HCT116 (cell line): ENCODE measurements around the gene NFE2L3.
"Not testable (repeated sequence)": the region's sequence is repeated elsewhere in the genome, so short reads cannot be mapped to it uniquely, and the experiment has no call there.

Experiments
- CBX3 ChIP-seq: IDR thresholded peaks from 2 replicates; pipeline ENCODE4 v1.6.1; 2012; ENCODE audit warnings: low read depth
- CTCF ChIP-seq, 3 experiments: fragments of 200-600 bp in 1 of 3; sonication (generic) in 1 of 3; IDR thresholded peaks in 2 of 3; conservative IDR thresholded peaks in 1 of 3; 2 replicates each; pipeline ENCODE4 v1.5.1; 2012 to 2017; ENCODE audit warnings: low read depth in 2 of 3, low read length in 2 of 3, antibody characterized with exemption in 1 of 3, borderline replicate concordance in 1 of 3, control low read depth in 1 of 3, mild to moderate bottlenecking in 1 of 3, mixed read lengths in 1 of 3, mixed run types in 1 of 3, moderate library complexity in 1 of 3; ENCODE audit not compliant: insufficient read depth in 1 of 3
- EGR1 ChIP-seq: IDR thresholded peaks from 2 replicates; pipeline ENCODE4 v1.6.1; 2012; ENCODE audit warnings: low read depth
- ELF1 ChIP-seq: IDR thresholded peaks from 2 replicates; pipeline ENCODE4 v1.6.1; 2012; ENCODE audit warnings: low read depth, borderline replicate concordance
- EZH2 ChIP-seq: fragments of 200-600 bp; sonication (generic); IDR thresholded peaks from 2 replicates; pipeline ENCODE4 v1.6.1; 2017; ENCODE audit warnings: antibody characterized with exemption, mixed run types
- EZH2phosphoT487 ChIP-seq: fragments of 200-600 bp; IDR thresholded peaks from 2 replicates; pipeline ENCODE4 v1.6.1; 2018; ENCODE audit warnings: antibody characterized with exemption, borderline replicate concordance
- POLR2A ChIP-seq: IDR thresholded peaks from 2 replicates; pipeline ENCODE4 v1.7.0; 2011; ENCODE audit warnings: borderline replicate concordance; ENCODE audit not compliant: insufficient read depth, insufficient read length; ENCODE audit errors: extremely low read depth
- POLR2AphosphoS5 ChIP-seq: IDR thresholded peaks from 2 replicates; pipeline ENCODE4 v1.6.1; 2011; ENCODE audit warnings: mild to moderate bottlenecking, low read depth, low read length, moderate library complexity
- SP1 ChIP-seq: IDR thresholded peaks from 2 replicates; pipeline ENCODE4 v1.6.1; 2012; ENCODE audit warnings: low read depth
- TCF7L2 ChIP-seq: IDR thresholded peaks from 2 replicates; pipeline ENCODE4 v1.7.0; 2011; ENCODE audit warnings: borderline replicate concordance, inconsistent platforms; ENCODE audit not compliant: insufficient read depth, insufficient read length; ENCODE audit errors: extremely low read depth
- YY1 ChIP-seq: IDR thresholded peaks from 2 replicates; pipeline ENCODE4 v1.6.1; 2011; ENCODE audit warnings: low read length, low read depth, moderate library complexity, mild to moderate bottlenecking; ENCODE audit not compliant: insufficient replicate concordance; ENCODE audit errors: extremely low read depth
- ZNF274 ChIP-seq: fragments of 200-500 bp; sonication (Bioruptor generic); IDR thresholded peaks from 2 replicates; pipeline ENCODE4 v1.6.1; 2014; ENCODE audit warnings: mild to moderate bottlenecking, low read depth, low read length, inconsistent platforms
- TF ChIP-seq, protein P1 (sequence below): IDR thresholded peaks from 2 replicates; pipeline ENCODE4 v1.6.1; 2012; ENCODE audit warnings: low read depth

- not testable (repeated sequence) for TF ChIP-seq CTCF (IDR thresholded peaks at IDR 0.05 in 2 of 3, conservative IDR thresholded peaks at IDR 0.05 in 1 of 3; ENCODE audit: borderline replicate concordance in 1 of 3, insufficient read depth in 1 of 3, low read depth in 2 of 3, low read length in 2 of 3); EGR1; TCF7L2; ZNF274; YY1; SP1; EZH2phosphoT487; EZH2; POLR2A; CBX3; ELF1; POLR2AphosphoS5
- TF ChIP-seq, protein P1, sequence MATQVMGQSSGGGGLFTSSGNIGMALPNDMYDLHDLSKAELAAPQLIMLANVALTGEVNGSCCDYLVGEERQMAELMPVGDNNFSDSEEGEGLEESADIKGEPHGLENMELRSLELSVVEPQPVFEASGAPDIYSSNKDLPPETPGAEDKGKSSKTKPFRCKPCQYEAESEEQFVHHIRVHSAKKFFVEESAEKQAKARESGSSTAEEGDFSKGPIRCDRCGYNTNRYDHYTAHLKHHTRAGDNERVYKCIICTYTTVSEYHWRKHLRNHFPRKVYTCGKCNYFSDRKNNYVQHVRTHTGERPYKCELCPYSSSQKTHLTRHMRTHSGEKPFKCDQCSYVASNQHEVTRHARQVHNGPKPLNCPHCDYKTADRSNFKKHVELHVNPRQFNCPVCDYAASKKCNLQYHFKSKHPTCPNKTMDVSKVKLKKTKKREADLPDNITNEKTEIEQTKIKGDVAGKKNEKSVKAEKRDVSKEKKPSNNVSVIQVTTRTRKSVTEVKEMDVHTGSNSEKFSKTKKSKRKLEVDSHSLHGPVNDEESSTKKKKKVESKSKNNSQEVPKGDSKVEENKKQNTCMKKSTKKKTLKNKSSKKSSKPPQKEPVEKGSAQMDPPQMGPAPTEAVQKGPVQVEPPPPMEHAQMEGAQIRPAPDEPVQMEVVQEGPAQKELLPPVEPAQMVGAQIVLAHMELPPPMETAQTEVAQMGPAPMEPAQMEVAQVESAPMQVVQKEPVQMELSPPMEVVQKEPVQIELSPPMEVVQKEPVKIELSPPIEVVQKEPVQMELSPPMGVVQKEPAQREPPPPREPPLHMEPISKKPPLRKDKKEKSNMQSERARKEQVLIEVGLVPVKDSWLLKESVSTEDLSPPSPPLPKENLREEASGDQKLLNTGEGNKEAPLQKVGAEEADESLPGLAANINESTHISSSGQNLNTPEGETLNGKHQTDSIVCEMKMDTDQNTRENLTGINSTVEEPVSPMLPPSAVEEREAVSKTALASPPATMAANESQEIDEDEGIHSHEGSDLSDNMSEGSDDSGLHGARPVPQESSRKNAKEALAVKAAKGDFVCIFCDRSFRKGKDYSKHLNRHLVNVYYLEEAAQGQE, result not testable (repeated sequence)
These were observed 42.8 kb downstream of the NFE2L3 start for GRCh38 chr7:26194764-26195163.
